Bronchial epithelial cell (primary cell): Measurements from ENCODE around the gene MED7. TPM values are rescaled to one million over a fixed set of nuclear protein-coding genes. Genes with fewer than 3 reads are reported as not detected.
A peak's percentile ranks its signal among the peaks of the same experiment; 100 is the strongest.

Experiments
- DNase-seq: peaks from one replicate; pipeline ENCODE4 v3.0.0-alpha.2; 2010; ENCODE audit warnings: low read depth
- FAIRE-seq: peaks from 2 replicates; lab custom pipeline; 2011; peaks lifted over from hg19 to GRCh38; lab: Jason Lieb, UNC
- H3K27me3 ChIP-seq: 2 replicates; pipeline ENCODE4 v1.5.1; 2011; ENCODE audit warnings: low read length; ENCODE audit not compliant: control insufficient read depth, insufficient read depth
- H3K36me3 ChIP-seq: 2 replicates; pipeline ENCODE4 v1.5.1; 2011; ENCODE audit warnings: low read length; ENCODE audit not compliant: control insufficient read depth, insufficient read depth
- H3K4me3 ChIP-seq: 2 replicates; pipeline ENCODE4 v1.5.1; 2011; ENCODE audit warnings: mild to moderate bottlenecking, low read depth, low read length, control low read depth
- total RNA-seq: library from RNA; depleted of rRNA; stranded (reverse); fragments of >200 nt; gene quantifications from 2 replicates; pipeline ENCODE4 v1.2.1, GENCODE V29; 2014
- TF ChIP-seq, protein P1 (sequence below): IDR thresholded peaks from 2 replicates; pipeline ENCODE4 v1.5.1; 2011; ENCODE audit warnings: mild to moderate bottlenecking, moderate library complexity, low read length, control low read depth, inconsistent platforms; ENCODE audit not compliant: insufficient read depth, severe bottlenecking

MED7 gene
- total RNA-seq, 1 donor from 2014 or later = 8.2 TPM

DNA sequence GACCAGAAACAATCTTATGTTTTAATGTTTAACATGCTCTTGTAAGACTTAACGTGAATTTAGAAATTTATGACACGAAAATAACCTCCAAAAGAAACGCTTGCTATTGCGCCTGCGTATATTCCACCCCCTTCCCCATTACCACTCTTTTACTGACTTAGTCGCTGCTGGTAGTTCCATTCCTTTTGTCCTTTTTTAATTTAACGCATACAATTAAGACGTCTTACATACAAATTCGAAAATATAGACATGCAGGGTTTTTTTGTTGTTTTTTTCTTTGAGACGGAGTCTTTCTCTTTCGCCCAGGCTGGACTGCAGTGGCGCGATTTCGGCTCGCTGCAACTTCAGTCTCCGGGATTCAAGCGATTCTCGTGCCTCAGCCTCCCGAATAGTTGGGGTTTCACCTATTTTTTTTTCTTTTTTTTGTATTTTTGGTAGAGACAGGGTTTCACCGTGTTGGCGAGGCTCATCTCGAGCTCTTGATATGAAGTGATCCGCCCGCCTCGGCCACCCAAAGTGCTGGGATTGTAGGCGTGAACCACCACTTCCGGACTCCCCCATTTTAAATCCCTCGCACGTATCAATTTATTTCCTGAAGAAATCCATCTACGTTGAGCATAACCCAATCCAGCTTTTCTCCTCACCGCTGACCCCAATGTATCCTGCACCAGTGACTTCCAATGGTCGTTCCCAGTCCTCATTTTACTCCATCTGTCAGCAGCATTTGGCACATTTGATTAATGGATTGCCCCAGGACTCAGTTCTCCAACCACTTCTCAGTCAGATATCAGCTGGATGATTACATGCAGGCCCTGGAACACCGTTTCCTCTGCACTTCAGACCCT lies 684 bp upstream of the MED7 start:
- Histone ChIP-seq H3K36me3 (peaks cover 2% of the 10 kb centered on the region), H3K27me3 (no peaks in the 10 kb centered on the region), H3K4me3 (peak overlapping the region; percentile 96)
- TF ChIP-seq, protein P1, sequence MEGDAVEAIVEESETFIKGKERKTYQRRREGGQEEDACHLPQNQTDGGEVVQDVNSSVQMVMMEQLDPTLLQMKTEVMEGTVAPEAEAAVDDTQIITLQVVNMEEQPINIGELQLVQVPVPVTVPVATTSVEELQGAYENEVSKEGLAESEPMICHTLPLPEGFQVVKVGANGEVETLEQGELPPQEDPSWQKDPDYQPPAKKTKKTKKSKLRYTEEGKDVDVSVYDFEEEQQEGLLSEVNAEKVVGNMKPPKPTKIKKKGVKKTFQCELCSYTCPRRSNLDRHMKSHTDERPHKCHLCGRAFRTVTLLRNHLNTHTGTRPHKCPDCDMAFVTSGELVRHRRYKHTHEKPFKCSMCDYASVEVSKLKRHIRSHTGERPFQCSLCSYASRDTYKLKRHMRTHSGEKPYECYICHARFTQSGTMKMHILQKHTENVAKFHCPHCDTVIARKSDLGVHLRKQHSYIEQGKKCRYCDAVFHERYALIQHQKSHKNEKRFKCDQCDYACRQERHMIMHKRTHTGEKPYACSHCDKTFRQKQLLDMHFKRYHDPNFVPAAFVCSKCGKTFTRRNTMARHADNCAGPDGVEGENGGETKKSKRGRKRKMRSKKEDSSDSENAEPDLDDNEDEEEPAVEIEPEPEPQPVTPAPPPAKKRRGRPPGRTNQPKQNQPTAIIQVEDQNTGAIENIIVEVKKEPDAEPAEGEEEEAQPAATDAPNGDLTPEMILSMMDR = no peak
- FAIRE-seq (no peak), DNase-seq (peak; percentile 18)

DNA sequence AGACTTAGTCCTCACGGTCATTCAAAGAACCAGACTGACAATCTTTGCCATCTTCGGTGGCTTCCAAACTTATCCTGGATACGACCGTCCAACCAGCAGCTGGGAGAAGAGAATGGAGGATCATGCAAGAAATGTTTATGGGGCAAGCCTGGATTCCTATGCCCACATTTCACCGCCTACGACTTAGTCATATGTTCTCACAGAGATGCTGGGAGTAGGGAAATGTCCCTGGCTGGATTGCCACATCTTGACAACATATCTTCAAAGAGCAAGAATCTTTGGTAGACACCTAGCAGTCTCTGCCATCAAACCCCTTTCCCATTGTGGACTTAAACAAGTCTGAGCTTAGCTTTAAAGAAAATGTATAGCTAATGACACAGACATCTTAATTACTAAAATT lies 5.0 kb downstream of the MED7 start:
- Histone ChIP-seq H3K27me3 (no peaks in the 10 kb centered on the region), H3K4me3 (no peak overlapping the region), H3K36me3 (peaks cover 5% of the 10 kb centered on the region)
- FAIRE-seq (no peak), DNase-seq (peak; percentile 9)
- TF ChIP-seq, protein P1 = no peak

DNA sequence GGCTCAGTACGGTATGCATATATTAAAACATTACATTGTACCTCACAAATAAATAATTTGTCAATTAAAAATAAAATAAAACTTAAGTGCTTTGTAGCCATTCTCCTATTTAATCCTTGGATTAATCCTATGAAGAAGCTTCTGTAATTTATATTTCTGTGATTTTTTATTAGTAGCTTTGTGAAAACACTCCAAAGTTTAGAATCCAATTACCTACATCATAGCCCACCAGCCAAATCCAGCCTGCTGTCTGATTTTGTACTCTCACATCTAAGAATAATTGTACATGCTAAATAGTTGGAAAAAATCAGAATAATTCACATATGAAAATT lies 10.4 kb downstream of the MED7 start:
- Histone ChIP-seq H3K27me3 (no peaks in the 10 kb centered on the region), H3K4me3 (no peak overlapping the region), H3K36me3 (no peaks in the 10 kb centered on the region)
- TF ChIP-seq, protein P1 = no peak
- FAIRE-seq = no peak
- DNase-seq = no peak

DNA sequence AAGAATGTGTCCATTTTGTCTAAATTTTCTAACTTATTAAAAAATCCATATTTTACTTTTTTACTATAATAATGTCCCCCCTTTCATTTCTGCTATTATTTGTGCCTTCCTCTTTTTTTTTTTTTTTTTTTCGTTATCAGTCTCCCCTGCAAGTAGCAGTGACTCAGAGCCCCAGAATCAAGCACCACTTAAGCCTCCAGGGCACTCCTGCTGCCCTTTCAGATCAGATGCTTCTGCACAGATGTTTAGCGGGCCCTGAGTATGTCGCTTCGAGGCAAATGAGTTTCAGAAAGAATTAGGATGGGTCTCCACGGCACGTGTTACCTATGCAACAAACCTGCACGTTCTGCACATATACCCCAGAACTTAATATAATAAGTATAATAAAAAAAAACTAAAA lies 11.7 kb downstream of the MED7 start:
- H3K36me3 ChIP-seq = no peaks in the 10 kb centered on the region
- TF ChIP-seq, protein P1 = no peak
- no peak overlapping the region for H3K4me3 ChIP-seq
- DNase-seq = peak; percentile 22
- no peak for FAIRE-seq
- no peaks in the 10 kb centered on the region for H3K27me3 ChIP-seq

DNA sequence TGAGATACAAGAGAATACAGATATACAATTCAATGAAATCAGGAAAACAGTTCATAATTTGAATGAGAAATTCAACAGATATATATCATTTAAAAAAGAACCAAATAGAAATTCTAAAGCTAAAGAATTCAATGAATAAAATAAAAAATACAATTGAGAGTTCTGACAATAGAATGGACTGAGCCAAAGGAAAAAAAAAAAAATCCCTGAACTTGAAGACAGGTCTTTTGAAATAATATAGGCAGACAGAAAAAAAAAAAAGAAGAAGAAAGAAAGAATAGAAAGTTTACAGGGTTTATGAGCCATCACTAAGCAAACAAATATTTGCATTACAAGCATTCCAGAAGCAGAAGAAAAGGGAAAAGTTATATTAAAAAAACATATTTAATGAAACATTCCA lies 21.0 kb downstream of the MED7 start:
- H3K36me3 ChIP-seq = no peaks in the 10 kb centered on the region
- no peak overlapping the region for H3K4me3 ChIP-seq
- TF ChIP-seq, protein P1 = no peak
- FAIRE-seq = no peak
- DNase-seq = no peak
- H3K27me3 ChIP-seq = no peaks in the 10 kb centered on the region
